GM12878 (cell line): ENCODE measurements around the gene CARS2.

ENCODE experiments used
- CTCF ChIP-seq, 3 experiments: IDR thresholded peaks in 2 of 3; conservative IDR thresholded peaks in 1 of 3; 2 replicates each; pipeline ENCODE4 v1.5.1; 2011; ENCODE audit warnings: low read depth in 3 of 3, low read length in 3 of 3, mild to moderate bottlenecking in 3 of 3, control low read depth in 2 of 3, moderate library complexity in 2 of 3, inconsistent platforms in 1 of 3, mixed read lengths in 1 of 3; ENCODE audit not compliant: control insufficient read depth in 2 of 3, insufficient read depth in 1 of 3; ENCODE audit errors: extremely low read depth in 1 of 3
- JUND ChIP-seq: IDR thresholded peaks from 2 replicates; pipeline ENCODE4 v1.6.1; 2012; ENCODE audit warnings: low read depth, mild to moderate bottlenecking, low read length, improper control_type of control experiment, moderate library complexity
- YY1 ChIP-seq: IDR thresholded peaks from 2 replicates; pipeline ENCODE4 v1.6.1; 2011; ENCODE audit warnings: low read depth, mild to moderate bottlenecking, low read length

- TF ChIP-seq YY1 (no peak), CTCF (IDR thresholded peaks at IDR 0.05 in 2 of 3, conservative IDR thresholded peaks at IDR 0.05 in 1 of 3; ENCODE audit: control insufficient read depth in 2 of 3, extremely low read depth in 1 of 3, insufficient read depth in 1 of 3, low read depth in 3 of 3, low read length in 3 of 3) (no peak), JUND (no peak)
Measured at GRCh38 chr13:110669036-110669435, 36.9 kb downstream of the CARS2 start.
